KOPT-K1 (cell line): ENCODE results near the gene EMSY.
"Not testable (repeated sequence)": the region's sequence is repeated elsewhere in the genome, so short reads cannot be mapped to it uniquely, and the experiment has no call there.

Source experiments
- H3K27ac ChIP-seq: fragments of 200-600 bp; sonication (generic); 2 replicates; pipeline ENCODE4 v1.5.1; 2016; ENCODE audit warnings: antibody characterized with exemption, mild to moderate bottlenecking, low read depth, low read length; ENCODE audit not compliant: poor library complexity, severe bottlenecking
- H3K36me3 ChIP-seq: fragments of 200-600 bp; sonication (generic); 2 replicates; pipeline ENCODE4 v1.5.1; 2017; ENCODE audit warnings: antibody characterized with exemption, mild to moderate bottlenecking, low read length, moderate library complexity; ENCODE audit not compliant: insufficient read depth
- H3K9me3 ChIP-seq: fragments of 200-600 bp; sonication (generic); 2 replicates; pipeline ENCODE4 v1.5.1; 2017; ENCODE audit warnings: antibody characterized with exemption, low read length, mild to moderate bottlenecking; ENCODE audit not compliant: insufficient read depth, poor library complexity, severe bottlenecking

EMSY gene

GRCh38 chr11:76444384-76445120, at the start of gene EMSY:
EMSY (plus strand) TSS chr11:76445018; CDS start chr11:76446939, 1,921 bp downstream.
- H3K36me3 ChIP-seq: peaks cover 37% of the 10 kb centered on the region
- H3K9me3 ChIP-seq: no peaks in the 10 kb centered on the region
- H3K27ac ChIP-seq: peak within 1 kb of the TSS; percentile 91

GRCh38 chr11:76395296-76395695, 49.5 kb upstream of the EMSY start:
- Histone ChIP-seq H3K36me3 (no peaks in the 10 kb centered on the region), H3K9me3 (no peaks in the 10 kb centered on the region), H3K27ac (no peak overlapping the region)

- no peak overlapping the region for H3K27ac ChIP-seq
- H3K36me3 ChIP-seq: no peaks in the 10 kb centered on the region
- no peaks in the 10 kb centered on the region for H3K9me3 ChIP-seq
These were observed 47.4 kb upstream of the EMSY start for GRCh38 chr11:76397383-76397782.

- H3K36me3 ChIP-seq: no peaks in the 10 kb centered on the region
- H3K27ac ChIP-seq: no peak overlapping the region
- H3K9me3 ChIP-seq: no peaks in the 10 kb centered on the region
These were observed 43.9 kb upstream of the EMSY start for GRCh38 chr11:76400967-76401366.

GRCh38 chr11:76401484-76401883, 43.3 kb upstream of the EMSY start:
- not testable (repeated sequence) for H3K36me3 ChIP-seq, H3K27ac ChIP-seq

GRCh38 chr11:76406359-76406758, 38.5 kb upstream of the EMSY start:
- no peaks in the 10 kb centered on the region for H3K9me3 ChIP-seq
- H3K36me3 ChIP-seq: no peaks in the 10 kb centered on the region
- H3K27ac ChIP-seq: no peak overlapping the region

More at GRCh38 chr11:76401484-76401883, 43.3 kb upstream of the EMSY start:
- not testable (repeated sequence) for H3K9me3 ChIP-seq

GRCh38 chr11:76408171-76408965, 36.5 kb upstream of the EMSY start:
- H3K27ac ChIP-seq: peak overlapping the region; percentile 43
- H3K9me3 ChIP-seq: no peaks in the 10 kb centered on the region
- no peaks in the 10 kb centered on the region for H3K36me3 ChIP-seq

GRCh38 chr11:76410851-76411357, 33.9 kb upstream of the EMSY start:
- Histone ChIP-seq H3K9me3 (no peaks in the 10 kb centered on the region), H3K27ac (no peak overlapping the region), H3K36me3 (no peaks in the 10 kb centered on the region)

GRCh38 chr11:76415073-76415472, 29.7 kb upstream of the EMSY start:
- Histone ChIP-seq H3K36me3 (no peaks in the 10 kb centered on the region), H3K9me3 (no peaks in the 10 kb centered on the region), H3K27ac (no peak overlapping the region)

GRCh38 chr11:76419896-76420295, 24.9 kb upstream of the EMSY start:
- Histone ChIP-seq H3K36me3 (no peaks in the 10 kb centered on the region), H3K9me3 (no peaks in the 10 kb centered on the region), H3K27ac (no peak overlapping the region)

GRCh38 chr11:76424379-76424778, 20.4 kb upstream of the EMSY start:
- no peak overlapping the region for H3K27ac ChIP-seq
- no peaks in the 10 kb centered on the region for H3K36me3 ChIP-seq
- H3K9me3 ChIP-seq: no peaks in the 10 kb centered on the region

GRCh38 chr11:76424891-76425290, 19.9 kb upstream of the EMSY start:
- H3K9me3 ChIP-seq: no peaks in the 10 kb centered on the region
- no peak overlapping the region for H3K27ac ChIP-seq

GRCh38 chr11:76426660-76427059, 18.2 kb upstream of the EMSY start:
- Histone ChIP-seq H3K9me3 (no peaks in the 10 kb centered on the region), H3K27ac (no peak overlapping the region), H3K36me3 (no peaks in the 10 kb centered on the region)

More at GRCh38 chr11:76424891-76425290, 19.9 kb upstream of the EMSY start:
- H3K36me3 ChIP-seq: no peaks in the 10 kb centered on the region

- Histone ChIP-seq H3K36me3 (no peaks in the 10 kb centered on the region), H3K27ac (no peak overlapping the region), H3K9me3 (no peaks in the 10 kb centered on the region)
These were observed 8.8 kb upstream of the EMSY start for GRCh38 chr11:76436020-76436419.

GRCh38 chr11:76443268-76443980, 1.4 kb upstream of the EMSY start:
- H3K9me3 ChIP-seq: no peaks in the 10 kb centered on the region
- H3K36me3 ChIP-seq: peaks cover 27% of the 10 kb centered on the region
- peak overlapping the region; percentile 91 for H3K27ac ChIP-seq
